GM21825 (cell line): ENCODE results near the gene CTDSPL.

Source experiments
- ATAC-seq: cut with Tn5 transposase; IDR thresholded peaks from one replicate; pipeline ENCODE4 v1.9.1; 2021; ENCODE audit warnings: mild to moderate bottlenecking, moderate library complexity; ENCODE audit not compliant: unreplicated experiment

The CTDSPL gene

DNA sequence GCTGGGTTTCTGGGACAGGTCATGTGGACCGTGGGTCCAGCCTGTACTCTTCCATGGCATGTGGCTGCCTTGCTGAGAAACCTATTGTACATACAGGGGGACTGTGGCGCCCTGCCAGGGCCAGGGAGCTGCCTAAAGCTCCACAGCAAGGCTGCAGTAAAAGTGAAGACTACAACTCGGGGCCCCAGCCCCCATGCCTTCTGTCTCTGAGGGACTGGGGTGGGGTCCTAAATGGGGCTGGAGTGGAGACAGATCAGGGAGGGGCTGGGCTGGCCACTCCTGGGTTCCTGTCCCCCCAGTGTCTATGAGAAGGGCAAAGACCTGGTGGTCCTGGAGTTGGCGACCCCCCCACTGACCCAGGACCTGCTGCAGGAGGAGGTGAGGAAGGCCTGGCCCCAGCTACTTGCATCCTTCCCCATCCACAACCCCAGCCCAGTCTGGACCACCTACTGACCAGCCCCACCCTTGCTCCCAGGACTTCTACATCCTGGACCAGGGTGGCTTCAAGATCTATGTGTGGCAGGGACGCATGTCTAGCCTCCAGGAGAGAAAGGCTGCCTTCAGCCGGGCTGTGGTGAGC, 136.2 kb downstream of the CTDSPL start:
- ATAC-seq = no peak

DNA sequence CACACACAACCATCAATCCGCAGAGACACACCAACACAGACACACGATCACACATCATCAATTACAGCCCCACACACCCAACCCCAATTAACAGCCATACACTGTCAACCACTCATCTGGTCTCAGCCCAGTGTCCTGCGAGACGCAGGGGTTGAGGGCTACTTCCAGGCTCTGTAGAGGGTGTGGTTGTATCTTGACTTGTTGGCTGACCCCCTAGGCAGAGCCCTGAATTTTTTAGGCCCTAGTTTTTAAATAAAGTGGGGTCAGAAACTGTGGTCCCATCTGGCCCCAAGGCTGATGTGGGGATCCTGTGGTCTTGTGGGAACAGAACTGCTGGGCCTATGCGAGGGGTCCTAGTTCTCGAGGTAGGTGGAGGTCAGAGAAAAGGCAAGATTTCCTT, 138.2 kb downstream of the CTDSPL start:
- no peak for ATAC-seq

GRCh38 chr3:38000242-38000916, 138.7 kb downstream of the CTDSPL start:
- ATAC-seq = no peak

DNA sequence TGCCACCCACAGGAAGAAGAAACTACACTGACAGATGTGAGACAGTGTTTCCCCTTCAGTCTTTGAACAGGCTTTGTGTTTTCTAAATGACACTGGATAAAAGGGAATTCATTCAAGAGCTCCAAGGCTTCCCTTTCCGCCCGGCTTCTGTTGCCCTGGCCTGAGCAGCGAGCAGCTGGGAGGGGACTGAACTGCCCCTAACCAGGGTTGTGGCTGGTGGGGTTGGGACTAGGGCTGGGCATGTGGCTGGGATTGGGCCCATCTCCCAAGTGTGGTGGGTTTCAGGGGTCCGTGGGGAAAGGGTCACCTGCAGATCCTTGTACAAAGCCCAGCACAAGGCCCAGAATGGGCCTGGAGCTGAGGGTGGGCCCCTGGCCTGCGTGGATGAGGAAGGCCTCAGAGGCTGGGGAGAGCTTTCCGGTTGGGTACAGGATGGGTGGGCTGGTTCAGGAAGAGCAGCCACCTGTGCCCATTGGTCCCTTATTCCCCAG, 139.3 kb downstream of the CTDSPL start:
- ATAC-seq = no peak

DNA sequence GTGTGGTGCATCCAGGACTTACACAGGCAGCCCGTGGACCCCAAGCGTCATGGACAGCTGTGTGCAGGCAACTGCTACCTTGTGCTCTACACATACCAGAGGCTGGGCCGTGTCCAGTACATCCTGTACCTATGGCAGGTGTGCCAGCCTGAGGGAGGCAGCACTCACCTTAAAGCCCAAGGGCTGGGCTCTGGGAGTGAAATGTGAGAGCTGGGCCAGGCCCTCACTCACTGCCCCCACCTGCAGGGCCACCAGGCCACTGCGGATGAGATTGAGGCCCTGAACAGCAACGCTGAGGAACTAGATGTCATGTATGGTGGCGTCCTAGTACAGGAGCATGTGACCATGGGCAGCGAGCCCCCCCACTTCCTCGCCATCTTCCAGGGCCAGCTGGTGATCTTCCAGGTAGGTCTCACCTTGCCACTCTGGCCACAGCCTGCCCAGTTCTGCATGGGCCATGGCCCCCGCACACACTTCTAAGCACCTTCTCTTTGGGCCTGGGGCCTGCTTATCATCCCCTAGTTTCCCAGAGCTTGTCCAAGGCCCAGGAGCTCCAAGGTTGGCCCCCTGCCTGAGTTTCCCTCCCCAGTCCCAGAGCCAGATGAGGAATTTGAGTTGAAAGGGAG, 139.9 kb downstream of the CTDSPL start:
- ATAC-seq = no peak

- no peak for ATAC-seq
Observed at GRCh38 chr3:38002291-38002876, 140.7 kb downstream of the CTDSPL start.

GRCh38 chr3:38002940-38003339, 141.3 kb downstream of the CTDSPL start:
- no peak for ATAC-seq

DNA sequence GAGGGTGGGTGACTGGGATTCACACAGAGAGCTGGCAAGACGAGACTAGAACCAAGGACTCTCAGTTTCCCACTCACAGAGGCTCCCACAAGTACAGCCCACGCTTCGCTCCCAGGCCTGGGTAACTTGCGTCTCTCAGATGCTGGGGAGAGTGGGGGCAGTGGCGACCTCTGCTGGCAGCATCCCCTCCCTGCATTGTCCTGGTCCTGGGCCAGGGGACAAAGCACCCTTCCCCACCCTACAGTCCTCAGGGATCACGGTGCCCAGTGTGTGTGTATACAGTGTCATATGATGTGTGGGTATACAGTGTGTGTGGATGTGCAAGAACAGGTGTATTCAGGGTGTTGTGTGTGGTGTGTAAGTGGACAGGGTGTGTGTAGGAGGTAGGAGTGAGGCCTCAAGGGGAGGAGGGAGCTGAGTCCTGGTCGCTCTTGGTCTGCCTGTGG, 141.7 kb downstream of the CTDSPL start:
- ATAC-seq = no peak

DNA sequence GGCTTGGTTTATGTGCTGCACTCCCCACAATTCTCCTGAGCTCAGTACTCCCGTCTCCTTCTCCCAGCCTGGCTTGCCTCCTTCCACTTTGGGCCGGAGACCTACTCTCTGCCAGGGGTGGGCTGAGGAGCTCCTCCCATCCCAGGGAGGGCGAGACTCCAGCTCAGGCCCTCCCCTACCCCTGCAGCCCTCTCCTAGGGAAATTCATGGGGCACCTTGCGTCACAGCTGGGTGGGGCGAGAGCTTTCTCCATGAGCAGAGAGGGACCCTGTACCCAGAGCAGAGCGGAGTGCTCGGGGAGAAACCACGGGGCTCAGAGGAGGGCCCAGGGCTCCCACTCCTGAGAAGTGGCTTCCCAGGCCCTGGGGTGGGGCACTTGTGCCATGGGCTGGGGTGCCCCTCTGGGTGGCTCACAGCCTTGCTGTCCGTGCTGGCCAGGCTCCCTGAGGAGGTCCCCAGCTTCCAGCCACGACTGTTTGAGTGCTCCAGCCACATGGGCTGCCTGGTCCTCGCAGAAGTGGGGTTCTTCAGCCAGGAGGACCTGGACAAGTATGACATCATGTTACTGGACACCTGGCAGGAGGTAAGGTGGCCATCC, 142.2 kb downstream of the CTDSPL start:
- no peak for ATAC-seq

DNA sequence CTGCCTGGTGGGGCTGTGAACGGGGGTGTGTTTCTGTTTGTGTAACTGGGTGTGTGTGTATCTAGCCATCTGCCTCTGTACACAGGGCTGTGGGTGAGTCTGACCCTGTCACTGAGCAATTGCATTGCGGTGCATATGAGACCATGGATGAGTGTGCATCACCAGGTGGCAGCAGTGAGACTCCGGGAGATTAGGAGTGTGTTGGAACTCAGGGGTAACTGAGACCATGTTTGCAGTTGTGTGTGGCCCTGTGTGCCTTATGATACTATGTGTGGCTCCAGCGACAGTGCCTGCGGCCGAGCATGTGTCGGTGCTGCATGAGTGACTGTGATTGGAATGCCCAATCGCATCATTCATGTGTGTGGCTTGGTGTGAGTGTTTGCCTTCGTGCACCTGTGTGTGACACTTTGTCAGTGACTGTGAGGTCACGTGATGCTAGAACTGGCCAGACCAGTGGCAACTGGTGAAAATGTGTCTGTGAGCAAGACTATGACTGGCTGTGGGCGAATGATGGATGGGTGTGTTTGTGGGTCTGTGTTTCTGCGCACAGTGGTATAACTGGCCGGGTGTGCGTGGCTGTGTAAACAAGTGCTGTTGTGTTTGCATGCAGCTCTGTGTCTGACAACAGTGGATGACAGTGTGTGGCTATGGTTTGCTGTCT, 142.9 kb downstream of the CTDSPL start:
- ATAC-seq = no peak

GRCh38 chr3:38005076-38006020, 143.7 kb downstream of the CTDSPL start:
- ATAC-seq = no peak

DNA sequence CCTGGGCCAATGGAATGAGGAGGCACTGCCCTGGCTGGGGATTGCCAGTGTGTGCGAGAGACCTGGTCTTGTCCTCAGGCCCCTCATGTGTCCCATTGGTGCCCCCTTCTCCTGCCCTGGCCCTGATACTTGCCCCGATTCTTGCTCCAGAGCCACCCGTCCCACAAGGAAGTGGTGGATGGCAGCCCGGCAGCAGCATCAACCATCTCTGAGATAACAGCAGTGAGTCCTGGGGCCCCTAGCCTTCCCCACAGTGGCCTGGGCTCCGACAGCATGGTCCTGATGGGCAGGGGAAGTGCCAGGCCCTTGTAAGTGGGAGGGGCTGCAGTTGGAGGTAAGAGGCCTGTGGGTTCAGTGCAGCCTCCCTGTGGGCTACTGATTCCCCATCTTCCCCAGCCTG, 144.4 kb downstream of the CTDSPL start:
- ATAC-seq = no peak

GRCh38 chr3:38006445-38006995, 144.8 kb downstream of the CTDSPL start:
- ATAC-seq = no peak

- no peak for ATAC-seq
Observed at GRCh38 chr3:38007754-38008090, 146.0 kb downstream of the CTDSPL start.

- no peak for ATAC-seq
Observed at GRCh38 chr3:38008191-38008701, 146.6 kb downstream of the CTDSPL start.

GRCh38 chr3:38008971-38009580, 147.4 kb downstream of the CTDSPL start:
- ATAC-seq = no peak

DNA sequence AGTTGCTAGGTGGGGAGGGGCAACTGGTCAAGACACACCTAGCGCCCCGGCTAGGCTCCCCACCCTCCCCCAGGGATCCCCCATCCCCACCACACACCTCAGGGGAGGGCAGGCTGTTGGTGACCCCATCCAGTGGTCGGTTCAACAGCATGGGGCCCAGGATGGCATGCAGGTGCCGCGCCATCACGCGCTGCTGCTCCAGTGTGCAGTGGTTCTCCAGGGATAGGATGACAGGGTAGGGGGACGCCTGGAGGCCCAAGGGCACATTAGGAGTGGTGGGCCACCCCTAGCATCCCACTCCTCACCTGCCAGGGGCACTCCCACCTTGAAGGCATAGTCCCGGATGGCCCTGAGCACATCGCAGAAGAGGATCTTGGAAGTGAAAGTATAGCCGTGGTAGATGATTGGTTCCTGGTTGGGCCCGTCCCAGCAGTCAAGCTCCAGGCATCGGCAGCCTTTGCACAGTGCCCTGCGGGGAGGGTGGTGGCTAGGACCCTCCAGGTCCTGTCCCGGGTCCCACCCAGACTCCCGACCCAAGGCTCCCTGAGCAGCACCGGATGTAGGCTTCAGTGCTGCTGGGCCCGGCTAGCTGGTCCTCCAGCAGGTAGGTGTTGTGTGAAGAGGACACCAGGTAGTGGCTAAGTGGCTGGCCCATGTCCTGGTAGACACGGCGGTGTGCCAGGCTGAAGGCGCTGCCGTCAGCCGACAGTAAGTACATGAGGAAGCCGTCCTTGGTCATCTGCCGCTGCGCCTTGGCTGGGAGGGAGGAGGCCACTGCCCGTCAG, 148.3 kb downstream of the CTDSPL start:
- ATAC-seq = no peak

GRCh38 chr3:38011111-38011510, 149.4 kb downstream of the CTDSPL start:
- ATAC-seq = no peak
